HUDEP-2 (cell line): ENCODE measurements around the gene GBP1.
"Not testable (repeated sequence)": the region's sequence is repeated elsewhere in the genome, so short reads cannot be mapped to it uniquely, and the experiment has no call there.

Source experiments
- DNase-seq, 76 experiments: peaks; one replicate each; lab custom pipeline; 2025; ENCODE audit not compliant: unreplicated experiment in 76 of 76; lab: John Stamatoyannopoulos, UW

GBP1 gene

DNA sequence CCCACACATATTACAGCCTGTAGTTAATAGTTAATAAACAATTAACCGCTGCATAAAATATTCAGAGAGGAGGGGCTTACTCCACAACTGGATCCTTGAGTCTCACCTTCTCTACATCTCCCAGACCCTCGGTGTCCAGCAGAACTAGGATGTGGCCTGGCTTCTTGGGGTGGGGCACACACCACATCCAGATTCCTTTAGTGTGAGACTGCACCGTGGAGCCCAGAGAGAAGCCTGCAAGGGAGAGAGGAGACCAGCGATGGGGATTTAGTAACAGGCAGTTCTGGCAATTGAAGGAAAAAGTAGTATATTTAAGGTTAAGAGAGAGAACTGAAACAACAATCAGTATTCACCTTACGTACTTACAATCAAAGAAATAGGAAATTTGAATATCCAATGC lies 4.9 kb downstream of the GBP1 start:
- DNase-seq, result no peak

- no peak for DNase-seq
Observed at GRCh38 chr1:89051955-89052312, 13.1 kb downstream of the GBP1 start.

- no peak for DNase-seq
Observed at GRCh38 chr1:89051300-89051954, 13.6 kb downstream of the GBP1 start.

GRCh38 chr1:89050649-89051033 lies 14.4 kb downstream of the GBP1 start:
- no peak for DNase-seq

GRCh38 chr1:89049901-89050648 lies 14.9 kb downstream of the GBP1 start:
- not testable (repeated sequence) for DNase-seq

GRCh38 chr1:89049187-89049586 lies 15.8 kb downstream of the GBP1 start:
- not testable (repeated sequence) for DNase-seq

DNA sequence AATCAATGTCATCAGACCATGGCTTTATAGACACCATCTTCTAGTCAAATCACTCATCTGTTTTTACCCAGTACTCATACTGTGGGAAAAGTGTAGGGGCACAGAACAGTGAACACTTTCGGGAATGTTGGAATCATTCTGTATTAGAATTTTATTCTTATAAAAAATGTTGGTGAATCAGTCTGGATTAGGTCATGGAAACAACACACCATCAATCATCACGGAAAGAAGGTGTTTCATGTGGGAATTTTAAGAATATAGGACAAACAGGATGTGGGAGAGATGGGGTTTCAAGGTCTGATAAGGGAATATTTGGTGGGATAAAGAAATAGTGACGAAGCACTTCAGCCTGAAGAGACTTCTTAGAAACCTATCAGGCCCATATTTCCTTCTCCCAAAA lies 17.3 kb downstream of the GBP1 start:
- no peak for DNase-seq

GRCh38 chr1:89046318-89047183 lies 18.5 kb downstream of the GBP1 start:
- not testable (repeated sequence) for DNase-seq

DNA sequence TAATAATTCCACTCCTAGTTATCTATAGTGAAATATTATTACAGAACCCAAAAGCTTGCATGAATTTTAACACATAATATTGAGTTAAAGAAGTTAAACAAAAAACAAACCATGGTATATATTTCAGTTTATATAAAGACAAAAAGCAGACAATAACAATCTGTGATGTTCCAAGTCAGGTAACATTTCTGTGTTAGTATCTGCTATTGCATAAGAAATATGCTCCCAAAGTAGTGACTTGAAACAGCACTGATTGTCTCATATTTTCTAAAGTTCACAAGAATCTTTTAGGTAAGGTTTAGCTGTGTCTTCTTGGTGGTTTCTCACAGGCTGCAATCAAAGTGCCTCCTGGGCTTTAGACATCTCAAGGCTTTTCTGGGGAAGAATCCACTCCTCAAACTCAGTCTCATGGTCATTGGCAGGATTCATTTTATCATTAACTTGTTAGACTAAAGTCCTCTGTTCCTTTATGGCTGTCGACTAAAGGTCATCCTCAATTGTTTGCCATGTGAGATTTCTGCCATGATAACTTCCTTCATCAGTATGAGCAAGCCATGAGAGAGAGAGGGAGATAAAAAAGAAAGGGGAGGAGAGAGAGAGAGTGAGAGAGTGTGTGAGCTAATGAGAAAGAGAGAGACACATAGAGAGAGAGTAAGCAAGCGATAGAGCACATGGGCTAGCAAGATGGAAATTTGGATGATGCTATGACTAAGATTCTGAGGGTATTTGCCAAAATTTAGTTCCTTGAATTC lies 19.9 kb downstream of the GBP1 start:
- no peak for DNase-seq

DNA sequence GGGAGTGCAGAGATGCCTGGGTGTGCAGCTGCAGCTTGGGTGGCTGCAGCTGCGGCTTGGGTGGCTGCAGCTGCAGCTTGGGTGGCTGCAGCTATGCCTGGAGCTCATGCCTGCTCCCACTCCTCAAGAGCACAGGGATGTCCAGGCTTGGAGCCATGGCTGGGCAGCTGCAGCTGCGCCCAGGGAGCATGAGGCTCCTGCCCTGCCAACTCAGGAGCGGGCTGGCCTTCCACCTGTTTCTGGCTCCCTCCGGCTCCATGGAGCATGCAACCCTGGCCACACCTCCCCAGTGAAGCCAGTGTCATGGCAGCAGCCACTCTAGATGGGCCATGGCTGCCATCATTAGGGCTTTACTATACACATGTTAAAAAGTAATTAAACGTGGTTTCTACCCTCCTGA lies 21.1 kb downstream of the GBP1 start:
- DNase-seq, result no peak

DNA sequence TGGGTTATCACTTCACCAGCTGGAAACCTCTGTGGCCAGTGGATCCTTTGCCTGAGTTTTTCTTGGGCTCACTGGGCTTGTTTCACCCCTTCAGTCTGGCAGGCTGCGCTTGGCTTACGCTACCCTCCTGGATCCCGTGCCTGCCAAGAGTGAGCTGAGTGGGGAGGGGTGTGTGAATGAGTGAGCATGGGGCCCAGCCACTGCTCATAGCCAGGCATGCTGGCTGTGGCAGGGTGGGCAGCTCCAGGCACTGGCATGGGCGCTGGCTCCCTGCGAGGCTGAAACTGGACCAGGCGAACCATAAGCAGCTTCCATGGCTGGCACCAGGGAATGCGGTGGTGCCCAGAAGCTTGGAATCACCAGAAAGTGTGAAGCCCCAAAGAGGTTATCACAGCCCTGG lies 22.5 kb downstream of the GBP1 start:
- DNase-seq, result no peak

DNA sequence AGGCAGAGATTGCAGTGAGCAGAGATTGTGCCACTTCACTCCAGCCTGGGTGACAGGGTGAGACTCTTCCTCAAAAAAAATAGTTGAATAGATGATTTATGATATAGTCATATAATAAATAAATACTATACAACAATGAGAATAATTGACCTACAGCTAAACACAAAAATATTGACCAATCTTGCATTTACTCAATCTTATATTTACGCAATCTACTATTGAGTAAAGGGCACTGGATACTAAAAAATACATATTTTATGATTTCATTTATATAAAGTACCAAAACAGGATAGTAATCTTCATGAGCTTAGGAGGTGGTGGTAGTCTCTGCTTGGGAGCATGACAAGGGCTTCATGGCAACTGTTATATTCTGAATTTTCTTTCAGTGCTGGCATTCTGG lies 23.3 kb downstream of the GBP1 start:
- no peak for DNase-seq

GRCh38 chr1:89041119-89041641 lies 23.8 kb downstream of the GBP1 start:
- no peak for DNase-seq

GRCh38 chr1:89040315-89040626 lies 24.7 kb downstream of the GBP1 start:
- DNase-seq, result no peak

GRCh38 chr1:89037186-89037585 lies 27.8 kb downstream of the GBP1 start:
- DNase-seq, result no peak

DNA sequence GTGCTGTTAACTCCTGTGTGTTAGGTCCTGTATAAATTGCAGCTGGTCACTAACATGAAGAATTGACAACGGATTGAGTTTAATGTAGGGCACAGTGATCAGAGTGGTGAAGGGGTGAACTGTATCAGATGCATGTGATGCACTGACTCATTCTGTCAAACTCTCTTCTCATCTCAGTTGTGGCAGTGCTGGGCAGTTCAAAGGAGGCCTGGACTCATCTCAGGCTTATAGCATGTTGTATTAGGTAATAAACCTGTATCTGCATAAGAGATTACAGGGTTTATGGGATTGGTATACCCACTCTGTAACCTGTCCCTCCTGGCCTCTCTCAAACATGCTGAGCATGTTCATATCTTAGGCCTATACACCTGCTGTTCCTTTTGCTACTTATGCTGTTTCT lies 29.9 kb downstream of the GBP1 start:
- DNase-seq, result no peak

DNA sequence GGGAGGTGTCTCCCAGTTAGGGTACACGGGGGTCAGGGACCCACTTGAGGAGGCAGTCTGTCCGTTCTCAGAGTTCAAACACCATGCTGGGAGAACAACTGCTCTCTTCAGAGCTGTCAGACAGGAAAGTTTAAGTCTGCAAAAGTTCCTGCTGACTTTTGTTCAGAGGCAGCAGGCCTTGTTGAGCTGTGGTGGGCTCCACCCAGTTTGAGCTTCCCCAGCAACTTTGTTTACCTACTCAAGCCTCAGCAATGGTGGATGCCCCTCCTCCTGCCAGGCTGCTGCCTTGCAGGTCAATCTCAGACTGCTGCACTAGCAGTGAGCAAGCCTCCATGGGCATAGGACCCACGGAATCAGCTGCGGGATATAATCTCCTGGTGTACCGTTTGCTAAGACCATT lies 31.0 kb downstream of the GBP1 start:
- not testable (repeated sequence) for DNase-seq

DNA sequence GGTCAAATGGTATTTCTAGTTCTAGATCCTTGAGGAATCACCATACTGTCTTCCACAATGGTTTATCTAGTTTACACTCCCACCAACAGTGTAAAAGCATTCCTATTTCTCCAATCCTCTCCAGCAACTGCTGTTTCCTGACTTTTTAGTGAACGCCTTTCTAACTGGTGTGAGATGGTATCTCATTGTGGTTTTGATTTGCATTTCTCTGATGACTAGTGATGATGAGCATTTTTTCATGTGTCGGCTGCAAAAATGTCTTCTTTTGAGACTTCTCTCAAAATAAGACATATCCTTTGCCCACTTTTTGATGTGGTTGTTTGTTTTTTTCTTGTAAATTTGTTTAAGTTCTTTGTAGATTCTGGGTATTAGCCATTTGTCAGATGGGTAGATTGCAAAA lies 36.0 kb downstream of the GBP1 start:
- DNase-seq, result not testable (repeated sequence)

- no peak for DNase-seq
Observed at GRCh38 chr1:89025928-89026327, 39.1 kb downstream of the GBP1 start.

DNA sequence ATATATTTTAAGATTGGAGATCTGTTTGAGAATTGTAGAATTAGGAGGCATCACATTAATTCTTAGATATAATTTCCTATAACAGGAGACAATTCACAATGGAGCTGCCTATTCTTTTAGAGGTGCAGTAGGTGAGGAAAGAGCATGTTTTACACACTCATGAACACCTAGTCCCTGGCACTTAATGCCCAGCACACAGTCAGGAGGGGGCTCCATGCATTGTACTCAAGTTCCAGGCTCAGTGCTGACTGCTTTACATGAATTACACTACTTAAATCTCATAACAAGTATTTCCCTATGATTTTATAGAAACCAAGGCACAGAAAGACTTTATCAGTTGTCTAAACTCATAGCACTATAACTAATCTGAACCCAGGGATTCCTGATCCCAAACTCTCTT lies 42.0 kb downstream of the GBP1 start:
- DNase-seq, result no peak
